Measurements from ENCODE around the gene CLBA1.

DNA sequence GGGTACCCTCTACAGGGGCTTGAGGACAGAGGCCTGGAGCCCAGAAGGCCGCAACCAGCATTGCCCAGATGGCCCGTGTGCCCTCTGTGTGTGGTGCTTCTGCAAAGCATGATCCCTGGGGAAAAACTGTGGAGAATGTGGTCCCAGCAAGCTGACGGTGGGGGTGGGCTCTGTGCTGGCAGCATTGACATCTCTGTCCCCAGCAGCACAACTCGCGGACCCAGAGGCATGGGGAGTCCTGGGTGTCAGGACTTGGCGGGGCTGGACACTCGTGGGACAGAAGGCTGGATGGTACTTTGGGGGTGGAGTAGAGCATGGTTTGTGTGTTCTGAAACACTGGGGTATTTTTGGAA is 4.3 kb downstream of the CLBA1 start:
- TF ChIP-seq, protein P1, sequence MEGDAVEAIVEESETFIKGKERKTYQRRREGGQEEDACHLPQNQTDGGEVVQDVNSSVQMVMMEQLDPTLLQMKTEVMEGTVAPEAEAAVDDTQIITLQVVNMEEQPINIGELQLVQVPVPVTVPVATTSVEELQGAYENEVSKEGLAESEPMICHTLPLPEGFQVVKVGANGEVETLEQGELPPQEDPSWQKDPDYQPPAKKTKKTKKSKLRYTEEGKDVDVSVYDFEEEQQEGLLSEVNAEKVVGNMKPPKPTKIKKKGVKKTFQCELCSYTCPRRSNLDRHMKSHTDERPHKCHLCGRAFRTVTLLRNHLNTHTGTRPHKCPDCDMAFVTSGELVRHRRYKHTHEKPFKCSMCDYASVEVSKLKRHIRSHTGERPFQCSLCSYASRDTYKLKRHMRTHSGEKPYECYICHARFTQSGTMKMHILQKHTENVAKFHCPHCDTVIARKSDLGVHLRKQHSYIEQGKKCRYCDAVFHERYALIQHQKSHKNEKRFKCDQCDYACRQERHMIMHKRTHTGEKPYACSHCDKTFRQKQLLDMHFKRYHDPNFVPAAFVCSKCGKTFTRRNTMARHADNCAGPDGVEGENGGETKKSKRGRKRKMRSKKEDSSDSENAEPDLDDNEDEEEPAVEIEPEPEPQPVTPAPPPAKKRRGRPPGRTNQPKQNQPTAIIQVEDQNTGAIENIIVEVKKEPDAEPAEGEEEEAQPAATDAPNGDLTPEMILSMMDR (IDR thresholded peaks at IDR 0.05), result no peak
- no peak for TF ChIP-seq EZH2 (IDR thresholded peaks at IDR 0.05; ENCODE audit: borderline replicate concordance, insufficient read depth, low read depth, low read length, poor library complexity, severe bottlenecking)

All from B cell (primary cell).